K562 (cell line): ENCODE results near the gene SLITRK3.

Experiments used
- BMI1 ChIP-seq: fragments of 150-350 bp; IDR thresholded peaks from 2 replicates; pipeline ENCODE4 v1.6.1; 2014; ENCODE audit warnings: low read length
- CBFA2T3 ChIP-seq: fragments of 450-650 bp; IDR thresholded peaks from 2 replicates; pipeline ENCODE4 v1.6.1; 2017
- CEBPG ChIP-seq, 3 experiments: fragments of 200-800 bp in 1 of 3; sonication (Bioruptor generic) in 1 of 3; sonication (generic) in 1 of 3; formaldehyde crosslinking in 1 of 3; IDR thresholded peaks in 2 of 3; conservative IDR thresholded peaks in 1 of 3; 2 replicates each; pipeline versions ENCODE4 v1.6.1 to v1.8.0; 2016 to 2022; ENCODE audit warnings: missing compliant biosample characterization in 2 of 3, missing genetic modification characterization in 2 of 3, mild to moderate bottlenecking in 1 of 3, missing genetic modification reagents in 1 of 3
- ELF1 ChIP-seq: fragments of 200-800 bp; sonication (Bioruptor generic); IDR thresholded peaks from 2 replicates; pipeline ENCODE4 v1.6.1; 2016; ENCODE audit warnings: missing genetic modification characterization, missing compliant biosample characterization
- FOXP1 ChIP-seq: sonication (generic); formaldehyde crosslinking; IDR thresholded peaks from 2 replicates; pipeline ENCODE4 v1.8.0; 2022; ENCODE audit warnings: mild to moderate bottlenecking, missing genetic modification reagents
- MYC ChIP-seq, 2 experiments: fragments of 250-450 bp in 1 of 2; sonication (Bioruptor Pico) in 1 of 2; IDR thresholded peaks; 2 replicates each; pipeline versions ENCODE4 v1.5.1 to v1.6.1; 2012 to 2021; ENCODE audit warnings: low read depth in 2 of 2, borderline replicate concordance in 1 of 2, improper control_type of control experiment in 1 of 2, low read length in 1 of 2, mild to moderate bottlenecking in 1 of 2, moderate library complexity in 1 of 2
- SMARCB1 ChIP-seq: IDR thresholded peaks from 2 replicates; pipeline ENCODE4 v1.6.1; 2011; ENCODE audit warnings: improper control_type of control experiment, low read depth; ENCODE audit not compliant: insufficient read length
- SP2 ChIP-seq: IDR thresholded peaks from 2 replicates; pipeline ENCODE4 v1.6.1; 2011; ENCODE audit warnings: mild to moderate bottlenecking, low read depth, low read length, moderate library complexity; ENCODE audit not compliant: poor library complexity, severe bottlenecking; ENCODE audit errors: extremely low read depth
- ZFP30 ChIP-seq: fragments of 250-450 bp; sonication (Bioruptor Pico); IDR thresholded peaks from 2 replicates; pipeline ENCODE4 v1.8.0; 2022; ENCODE audit warnings: moderate library complexity, mild to moderate bottlenecking, inconsistent platforms, borderline replicate concordance
- ZSCAN32 ChIP-seq: fragments of 450-650 bp; formaldehyde crosslinking; IDR thresholded peaks from 2 replicates; pipeline ENCODE4 v1.4.0; 2020; ENCODE audit warnings: mild to moderate bottlenecking, moderate library complexity
- TF ChIP-seq, protein P1 (sequence below), 3 experiments: IDR thresholded peaks in 2 of 3; conservative IDR thresholded peaks in 1 of 3; 2 replicates each; pipeline ENCODE4 v1.5.1; 2011 to 2012; ENCODE audit warnings: low read length in 3 of 3, mild to moderate bottlenecking in 3 of 3, control low read depth in 2 of 3, improper control_type of control experiment in 1 of 3, inconsistent platforms in 1 of 3, low read depth in 1 of 3, mixed read lengths in 1 of 3, moderate library complexity in 1 of 3; ENCODE audit not compliant: insufficient read depth in 2 of 3

DNA sequence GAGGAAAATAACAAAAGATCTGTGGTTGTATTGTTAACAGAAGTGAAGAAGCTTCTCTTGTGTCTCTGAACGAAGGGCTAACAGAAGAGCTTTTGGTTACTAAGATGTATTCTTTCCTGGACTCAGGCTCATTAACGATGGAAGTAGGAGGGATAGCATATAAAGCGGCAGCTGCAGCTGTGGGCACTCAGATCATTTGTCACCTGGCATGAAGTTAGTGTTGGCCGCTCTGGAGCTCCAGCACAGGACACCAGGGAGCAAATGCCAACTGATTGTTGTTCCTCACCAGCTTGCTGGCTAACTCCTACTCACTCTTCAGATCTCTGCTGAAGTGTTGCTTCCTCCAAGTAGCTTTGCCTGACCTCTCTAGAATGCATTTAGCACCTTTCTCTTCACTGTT, 15.5 kb upstream of the SLITRK3 start:
- TF ChIP-seq SMARCB1 (no peak), FOXP1 (CRISPR knock-in tag) (no peak), ZSCAN32 (CRISPR knock-in tag) (no peak), MYC (IDR thresholded peaks at IDR 0.05; ENCODE audit: low read depth, low read length) (no peak), MYC (CRISPR knock-in tag; IDR thresholded peaks at IDR 0.05; ENCODE audit: borderline replicate concordance, low read depth) (no peak), ELF1 (tag) (no peak), ZFP30 (CRISPR knock-in tag) (no peak), CEBPG (CRISPR knock-in tag; IDR thresholded peaks at IDR 0.05) (no peak), CEBPG (tag; conservative IDR thresholded peaks at IDR 0.05 in 1 of 2, IDR thresholded peaks at IDR 0.05 in 1 of 2) (no peak), SP2 (no peak), CBFA2T3 (no peak), BMI1 (no peak)
- TF ChIP-seq, protein P1, sequence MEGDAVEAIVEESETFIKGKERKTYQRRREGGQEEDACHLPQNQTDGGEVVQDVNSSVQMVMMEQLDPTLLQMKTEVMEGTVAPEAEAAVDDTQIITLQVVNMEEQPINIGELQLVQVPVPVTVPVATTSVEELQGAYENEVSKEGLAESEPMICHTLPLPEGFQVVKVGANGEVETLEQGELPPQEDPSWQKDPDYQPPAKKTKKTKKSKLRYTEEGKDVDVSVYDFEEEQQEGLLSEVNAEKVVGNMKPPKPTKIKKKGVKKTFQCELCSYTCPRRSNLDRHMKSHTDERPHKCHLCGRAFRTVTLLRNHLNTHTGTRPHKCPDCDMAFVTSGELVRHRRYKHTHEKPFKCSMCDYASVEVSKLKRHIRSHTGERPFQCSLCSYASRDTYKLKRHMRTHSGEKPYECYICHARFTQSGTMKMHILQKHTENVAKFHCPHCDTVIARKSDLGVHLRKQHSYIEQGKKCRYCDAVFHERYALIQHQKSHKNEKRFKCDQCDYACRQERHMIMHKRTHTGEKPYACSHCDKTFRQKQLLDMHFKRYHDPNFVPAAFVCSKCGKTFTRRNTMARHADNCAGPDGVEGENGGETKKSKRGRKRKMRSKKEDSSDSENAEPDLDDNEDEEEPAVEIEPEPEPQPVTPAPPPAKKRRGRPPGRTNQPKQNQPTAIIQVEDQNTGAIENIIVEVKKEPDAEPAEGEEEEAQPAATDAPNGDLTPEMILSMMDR (IDR thresholded peaks at IDR 0.05 in 2 of 3, conservative IDR thresholded peaks at IDR 0.05 in 1 of 3; ENCODE audit: insufficient read depth in 2 of 3, low read depth in 1 of 3, low read length in 3 of 3), result no peak
